SH-SY5Y (cell line): ENCODE measurements around the gene ETFA.

ENCODE experiments used
- GATA2 ChIP-seq: IDR thresholded peaks from 2 replicates; pipeline ENCODE4 v1.6.1; 2011; ENCODE audit warnings: mild to moderate bottlenecking, low read depth, low read length
- GATA3 ChIP-seq: IDR thresholded peaks from 2 replicates; pipeline ENCODE4 v1.6.1; 2011; ENCODE audit warnings: low read depth, mild to moderate bottlenecking, low read length, moderate library complexity

DNA sequence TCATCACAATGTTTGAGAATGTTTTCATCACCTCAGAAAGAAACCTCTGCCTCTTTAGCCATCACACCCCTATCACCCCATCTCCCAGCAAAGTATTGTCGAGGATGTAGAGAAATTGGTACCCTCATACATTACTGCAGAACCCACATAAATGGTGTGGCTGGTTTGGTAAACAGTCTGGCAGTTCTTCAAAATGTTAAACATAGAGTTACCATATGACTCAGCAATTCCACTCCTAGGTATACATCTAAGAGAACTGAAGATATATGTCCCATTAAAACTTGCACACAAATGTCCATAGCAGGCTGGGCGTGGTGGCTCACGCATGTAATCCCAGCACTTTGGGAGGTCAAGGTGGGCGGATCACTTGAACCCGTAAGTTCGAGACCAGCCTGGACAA is 8.7 kb upstream of the ETFA start:
- TF ChIP-seq GATA2 (no peak), GATA3 (no peak)
